LNCaP clone FGC (cell line): ENCODE measurements around the gene MINDY3.

Experiments
- DNase-seq: peaks from one replicate; pipeline ENCODE4 v3.0.0-alpha.2; 2011; ENCODE audit warnings: low read depth
- H3K4me3 ChIP-seq: 2 replicates; pipeline ENCODE4 v1.5.1; 2011; ENCODE audit warnings: mild to moderate bottlenecking, low read depth, low read length, control low read depth
- CTCF ChIP-seq: IDR thresholded peaks from 2 replicates; pipeline ENCODE4 v1.5.1; 2012; ENCODE audit warnings: mild to moderate bottlenecking; ENCODE audit not compliant: control insufficient read depth, insufficient read depth; ENCODE audit errors: extremely low read depth

The MINDY3 gene

GRCh38 chr10:15865304-15865703 lies 5.0 kb upstream of the MINDY3 start:
- no peak overlapping the region for H3K4me3 ChIP-seq
- DNase-seq, result no peak
- no peak for TF ChIP-seq CTCF

GRCh38 chr10:15864419-15864818 lies 4.1 kb upstream of the MINDY3 start:
- peak; percentile 66 for DNase-seq
- TF ChIP-seq CTCF, result no peak
- H3K4me3 ChIP-seq, result peak overlapping the region; percentile 2; the same call in 1 of the 2 replicates

- peak overlapping the region; percentile 2; the same call in 1 of the 2 replicates for H3K4me3 ChIP-seq
- TF ChIP-seq CTCF, result no peak
- peak; percentile 81 for DNase-seq
Measured at GRCh38 chr10:15863733-15864132, 3.4 kb upstream of the MINDY3 start.

- DNase-seq, result no peak
- H3K4me3 ChIP-seq, result no peak overlapping the region
- no peak for TF ChIP-seq CTCF
Measured at GRCh38 chr10:15863323-15863722, 3.0 kb upstream of the MINDY3 start.

- TF ChIP-seq CTCF, result no peak
- H3K4me3 ChIP-seq, result peak overlapping the region; percentile 95
- no peak for DNase-seq
Measured at GRCh38 chr10:15860692-15861201, 440 bp upstream of the MINDY3 start.

- TF ChIP-seq CTCF, result no peak
- no peak for DNase-seq
- H3K4me3 ChIP-seq, result peak overlapping the region; percentile 95
Measured at GRCh38 chr10:15859509-15859905, 800 bp downstream of the MINDY3 start.

- no peak for TF ChIP-seq CTCF
- DNase-seq, result no peak
- H3K4me3 ChIP-seq, result peak overlapping the region; percentile 95
Measured at GRCh38 chr10:15858861-15859281, 1.4 kb downstream of the MINDY3 start.
